ENCODE measurements around the gene PALS2.

PALS2 gene, protein sequence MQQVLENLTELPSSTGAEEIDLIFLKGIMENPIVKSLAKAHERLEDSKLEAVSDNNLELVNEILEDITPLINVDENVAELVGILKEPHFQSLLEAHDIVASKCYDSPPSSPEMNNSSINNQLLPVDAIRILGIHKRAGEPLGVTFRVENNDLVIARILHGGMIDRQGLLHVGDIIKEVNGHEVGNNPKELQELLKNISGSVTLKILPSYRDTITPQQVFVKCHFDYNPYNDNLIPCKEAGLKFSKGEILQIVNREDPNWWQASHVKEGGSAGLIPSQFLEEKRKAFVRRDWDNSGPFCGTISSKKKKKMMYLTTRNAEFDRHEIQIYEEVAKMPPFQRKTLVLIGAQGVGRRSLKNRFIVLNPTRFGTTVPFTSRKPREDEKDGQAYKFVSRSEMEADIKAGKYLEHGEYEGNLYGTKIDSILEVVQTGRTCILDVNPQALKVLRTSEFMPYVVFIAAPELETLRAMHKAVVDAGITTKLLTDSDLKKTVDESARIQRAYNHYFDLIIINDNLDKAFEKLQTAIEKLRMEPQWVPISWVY

DNA sequence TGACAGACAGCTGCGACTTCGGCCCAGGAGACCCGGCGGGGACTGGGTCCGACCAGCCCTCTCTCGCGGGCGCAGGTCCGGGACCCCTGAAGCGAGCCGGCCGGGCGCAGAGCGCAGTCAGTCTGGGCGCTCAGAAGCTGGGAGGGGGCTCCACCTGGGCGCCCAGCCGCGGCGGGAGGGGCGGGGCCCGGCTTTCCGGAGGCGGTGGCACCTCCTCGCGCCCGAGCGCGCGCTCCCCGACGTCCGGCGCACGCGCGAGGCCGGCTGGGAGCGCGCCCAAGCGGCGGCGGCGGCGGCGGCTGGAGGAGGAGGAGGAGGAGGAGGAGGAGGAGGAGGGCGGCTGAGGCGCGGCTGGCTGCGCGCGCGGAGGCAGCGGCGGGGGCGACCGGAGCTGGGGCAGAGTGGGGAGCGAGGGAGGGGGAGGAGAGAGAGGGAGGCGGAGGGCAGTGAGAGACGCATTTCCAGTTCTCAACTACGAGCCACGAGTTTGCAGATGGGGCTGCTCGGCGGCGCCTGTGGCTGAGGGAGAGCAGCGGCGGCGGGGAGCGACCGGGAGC is at the start of gene PALS2:
TSS of gene PALS2 (plus strand) at position 456 of the 557 bp plus-strand sequence. CDS start 50,216 bp downstream, outside the sequence.
- peak; percentile 81 for DNase-seq

DNA sequence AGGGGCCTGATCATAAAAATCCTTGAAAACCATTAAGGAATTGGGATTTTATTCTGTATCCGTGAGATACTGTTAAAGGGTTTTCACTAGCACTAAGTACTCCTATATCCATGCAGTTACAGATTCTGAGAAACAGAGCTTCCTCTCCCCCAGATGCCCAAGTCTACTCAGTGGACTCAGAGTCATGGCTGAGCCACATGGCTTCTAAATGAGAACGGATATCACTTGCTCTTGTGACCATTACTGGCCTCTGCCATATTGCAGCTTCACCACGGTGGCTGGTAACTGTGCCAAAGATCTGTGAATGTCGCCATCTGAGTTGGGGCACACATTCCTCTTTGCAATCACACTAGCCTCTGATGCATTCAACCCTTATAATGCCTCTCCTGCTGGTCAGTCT is 42.0 kb upstream of the PALS2 start:
- DNase-seq = no peak

- no peak for DNase-seq
Observed at GRCh38 chr7:24536682-24537081, 36.6 kb upstream of the PALS2 start.

DNA sequence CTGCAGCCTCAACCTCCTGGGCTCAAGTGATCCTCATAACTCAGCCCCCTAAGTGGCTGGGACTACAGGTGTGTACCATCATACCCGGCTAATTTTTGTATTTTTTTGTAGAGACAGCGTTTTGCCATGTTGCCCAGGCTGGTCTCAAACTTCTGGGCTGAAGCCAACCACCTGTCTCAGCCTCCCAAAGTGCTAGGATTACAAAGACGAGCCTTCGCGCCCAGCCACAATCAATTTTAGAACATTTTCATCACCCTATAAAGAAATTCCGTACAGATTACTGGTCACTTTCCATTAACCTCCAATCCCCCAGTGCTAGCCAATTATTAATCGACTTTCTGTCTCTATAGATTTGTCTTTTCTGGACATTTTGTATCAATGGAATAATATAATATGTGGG is 32.3 kb upstream of the PALS2 start:
- DNase-seq = no peak

- DNase-seq = no peak
Observed at GRCh38 chr7:24545215-24545614, 28.0 kb upstream of the PALS2 start.

GRCh38 chr7:24548390-24548789 is 24.9 kb upstream of the PALS2 start:
- no peak for DNase-seq

DNA sequence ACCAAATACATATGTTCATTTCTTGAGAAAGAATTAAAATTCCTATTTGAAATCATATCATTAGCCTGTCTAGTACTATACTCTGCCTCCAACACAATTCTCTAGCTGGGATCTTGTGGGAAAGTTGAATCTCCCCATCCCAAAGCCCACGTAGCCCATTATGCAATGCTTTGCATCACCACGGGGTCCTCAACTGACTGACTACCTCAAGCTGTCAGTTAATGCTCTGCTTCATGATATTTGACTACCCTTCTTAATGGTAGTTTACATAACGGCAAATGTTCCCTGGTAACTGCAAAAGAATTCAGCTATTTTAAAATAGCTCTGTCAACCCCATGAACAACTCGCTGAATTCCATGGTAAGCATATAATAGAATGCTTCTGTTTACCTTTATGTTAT is 23.3 kb upstream of the PALS2 start:
- DNase-seq = no peak

DNA sequence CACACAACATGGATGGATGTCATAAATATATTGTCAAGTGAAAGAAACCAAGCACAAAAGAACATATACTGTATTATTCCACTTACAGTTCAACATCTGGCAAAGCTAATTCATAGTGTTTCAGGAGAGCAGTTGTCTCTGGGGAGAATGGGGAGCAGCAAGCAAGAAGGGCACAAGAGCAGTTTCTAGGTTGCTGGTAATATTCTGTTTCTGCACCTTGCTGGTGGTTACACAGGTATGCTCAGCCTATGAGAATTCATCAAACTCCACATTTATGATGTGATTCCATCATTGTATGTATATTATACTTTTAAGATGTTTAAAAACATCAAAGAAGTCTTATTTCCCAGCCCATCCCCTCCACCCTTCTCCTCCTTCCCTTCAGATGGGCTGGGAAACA is 18.1 kb upstream of the PALS2 start:
- DNase-seq = no peak

- no peak for DNase-seq
Observed at GRCh38 chr7:24555719-24556118, 17.5 kb upstream of the PALS2 start.

DNA sequence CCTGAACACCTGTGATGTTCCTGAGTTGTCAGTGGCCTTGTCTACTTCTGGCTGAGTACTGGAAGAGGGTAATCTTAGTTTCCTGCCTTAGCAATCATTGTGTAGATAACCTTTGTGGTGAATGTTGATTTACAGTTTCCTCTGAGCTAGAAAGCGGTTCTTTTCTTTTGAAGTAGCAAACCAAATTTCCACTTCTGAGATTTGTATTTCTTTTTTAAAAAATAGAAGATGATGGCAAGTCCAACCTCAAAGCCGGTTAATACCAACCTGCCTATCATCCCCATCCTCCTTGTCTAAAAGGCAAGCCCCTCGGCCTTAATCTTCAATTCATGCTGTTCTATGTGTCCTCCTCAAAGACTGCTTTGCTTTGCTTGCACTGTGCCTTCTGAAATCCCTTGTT is 12.5 kb upstream of the PALS2 start:
- no peak for DNase-seq

DNA sequence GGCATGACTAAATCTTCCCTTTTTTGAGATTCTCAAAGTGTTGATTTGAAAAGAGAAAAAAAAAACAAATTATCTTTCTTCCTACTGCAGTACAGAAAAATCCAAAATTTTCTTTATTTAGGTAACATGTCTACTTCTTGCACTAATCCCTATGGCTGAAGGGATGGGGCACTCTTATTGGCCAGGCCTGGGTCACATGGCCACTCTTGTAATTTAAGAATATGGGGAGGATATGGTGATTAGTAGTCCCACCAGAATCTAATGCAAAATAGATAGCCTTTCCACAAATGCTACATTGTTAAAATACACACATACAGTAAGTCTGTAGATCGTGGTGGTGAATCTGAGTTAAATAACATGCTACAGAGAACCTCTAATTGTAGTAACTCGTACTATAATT is 7.0 kb upstream of the PALS2 start:
- no peak for DNase-seq

DNA sequence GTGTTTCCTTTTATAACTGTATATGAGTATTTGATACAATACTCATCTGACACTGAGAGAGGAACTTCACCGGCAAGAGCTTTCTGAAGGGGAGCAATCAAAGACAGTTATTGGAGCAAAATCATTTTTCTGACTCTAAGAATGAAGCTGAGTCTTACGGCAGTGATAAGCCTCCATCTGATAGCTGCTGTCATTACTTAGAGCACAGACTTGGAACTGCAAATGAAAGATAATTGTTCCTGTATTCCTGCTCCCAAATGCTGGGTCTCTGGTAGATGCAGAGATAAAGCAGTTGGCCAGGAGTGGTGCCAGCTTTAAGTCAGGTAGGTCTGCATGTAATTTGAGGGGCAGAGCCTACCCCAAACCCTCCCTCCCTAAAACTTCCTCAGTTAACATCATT is 2.3 kb upstream of the PALS2 start:
- no peak for DNase-seq

DNA sequence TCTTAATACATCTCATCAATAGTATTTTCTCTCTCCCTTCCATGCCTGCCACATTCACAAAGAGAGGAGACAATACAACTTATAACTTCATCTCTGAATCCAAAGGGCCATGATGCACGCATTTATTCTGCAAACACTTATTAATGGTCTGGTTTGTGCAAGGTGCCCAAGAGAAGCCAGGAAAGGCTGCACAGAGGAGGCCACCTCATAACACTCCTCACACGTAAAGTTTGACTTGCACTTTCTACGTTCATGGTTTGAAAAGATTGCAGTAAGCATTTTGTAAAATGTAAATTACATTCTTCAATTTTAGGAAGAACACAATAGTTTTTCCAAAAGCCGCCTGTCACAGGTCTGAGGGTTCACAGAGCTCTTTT is 1.2 kb upstream of the PALS2 start:
- DNase-seq = no peak

DNA sequence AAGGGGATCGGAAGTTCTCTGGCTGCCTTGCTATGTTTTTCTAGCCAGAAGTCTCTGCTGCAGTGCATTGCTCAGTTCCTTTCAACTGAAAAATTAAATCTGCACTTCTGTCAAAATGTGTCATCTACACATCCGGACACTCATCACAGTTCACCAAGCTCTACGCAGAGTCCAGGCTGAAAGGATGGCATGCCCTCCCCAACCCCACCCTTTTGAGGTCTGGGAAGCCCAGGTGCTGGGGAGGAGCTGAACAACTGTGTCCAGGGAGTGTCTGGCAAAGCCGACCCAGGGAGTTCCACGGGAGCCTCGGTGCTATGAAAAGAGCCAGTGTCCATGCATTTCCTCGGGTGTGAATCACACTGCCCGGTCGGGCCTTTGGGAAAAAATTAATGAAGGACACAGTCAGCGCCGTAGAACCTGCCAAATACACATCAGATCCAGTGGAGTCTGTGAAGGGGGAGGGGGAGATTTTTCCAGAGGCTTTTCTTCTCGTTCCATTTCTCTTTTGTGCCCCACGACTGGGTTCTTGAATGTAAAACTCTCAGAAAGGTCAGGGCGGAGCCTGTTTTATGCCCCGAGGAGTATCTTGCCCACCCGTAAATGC is 757 bp upstream of the PALS2 start:
- no peak for DNase-seq

GRCh38 chr7:24573554-24574338 is 494 bp downstream of the PALS2 start:
- DNase-seq = peak; percentile 58

- DNase-seq = no peak
Observed at GRCh38 chr7:24574386-24574785, 1.1 kb downstream of the PALS2 start.

DNA sequence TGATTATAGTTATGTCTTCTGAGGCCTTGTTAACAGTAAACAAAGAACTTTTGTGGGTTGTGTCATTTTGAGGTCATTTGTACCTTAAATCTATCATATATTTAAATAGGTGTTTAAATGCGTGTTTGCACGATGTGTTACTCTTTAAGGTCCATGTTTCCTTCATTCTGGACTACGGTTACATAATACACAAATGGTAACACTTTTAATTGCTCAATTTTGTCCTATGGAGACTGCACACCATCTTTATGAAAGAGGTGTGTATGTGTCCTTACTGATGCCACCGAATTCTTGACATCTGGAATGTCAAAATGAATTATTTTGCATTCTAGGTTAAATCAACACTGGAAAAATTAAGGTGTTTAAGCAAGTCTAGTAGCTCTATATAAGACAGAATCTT is 1.7 kb downstream of the PALS2 start:
- no peak for DNase-seq

DNA sequence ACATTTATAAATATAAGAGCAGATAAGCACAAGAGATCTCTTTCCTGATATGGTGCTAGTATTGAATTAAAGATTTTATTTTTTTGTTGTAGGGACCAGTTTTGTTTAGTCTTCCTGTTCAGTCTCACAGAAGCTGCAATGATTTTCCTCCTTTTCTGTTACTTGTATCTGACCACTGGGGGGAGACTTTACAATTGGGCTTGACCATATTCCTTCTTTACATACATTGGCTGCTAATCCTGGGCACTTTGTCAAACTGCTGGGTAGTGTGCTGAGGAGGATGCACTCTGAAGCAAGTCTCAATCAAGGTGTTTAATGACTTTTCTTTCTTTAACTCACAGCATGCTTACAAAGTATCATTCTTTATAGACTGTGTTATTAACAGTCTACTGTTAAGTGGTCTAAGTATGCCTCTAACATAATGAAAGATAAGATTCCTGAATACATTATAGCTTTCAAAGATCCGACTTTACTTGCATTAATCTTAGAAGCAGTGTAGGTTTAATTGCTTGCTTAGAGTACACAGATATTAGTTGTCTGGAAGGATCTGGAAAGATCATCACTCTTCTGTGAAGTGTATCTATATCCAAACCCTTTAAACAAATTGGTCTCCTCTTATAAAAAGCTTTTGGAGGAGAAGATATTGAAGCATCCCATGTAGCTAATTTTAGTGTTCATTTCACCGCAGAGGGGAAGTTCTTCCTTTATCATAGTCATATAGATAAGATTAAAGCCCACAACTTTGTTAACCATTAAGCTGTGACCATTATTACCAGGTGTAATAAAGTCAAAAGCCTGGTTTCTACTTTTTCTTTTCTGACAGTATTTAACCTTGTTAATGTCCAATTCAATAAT is 3.1 kb downstream of the PALS2 start:
- no peak for DNase-seq

GRCh38 chr7:24578052-24578451 is 4.8 kb downstream of the PALS2 start:
- DNase-seq = no peak

DNA sequence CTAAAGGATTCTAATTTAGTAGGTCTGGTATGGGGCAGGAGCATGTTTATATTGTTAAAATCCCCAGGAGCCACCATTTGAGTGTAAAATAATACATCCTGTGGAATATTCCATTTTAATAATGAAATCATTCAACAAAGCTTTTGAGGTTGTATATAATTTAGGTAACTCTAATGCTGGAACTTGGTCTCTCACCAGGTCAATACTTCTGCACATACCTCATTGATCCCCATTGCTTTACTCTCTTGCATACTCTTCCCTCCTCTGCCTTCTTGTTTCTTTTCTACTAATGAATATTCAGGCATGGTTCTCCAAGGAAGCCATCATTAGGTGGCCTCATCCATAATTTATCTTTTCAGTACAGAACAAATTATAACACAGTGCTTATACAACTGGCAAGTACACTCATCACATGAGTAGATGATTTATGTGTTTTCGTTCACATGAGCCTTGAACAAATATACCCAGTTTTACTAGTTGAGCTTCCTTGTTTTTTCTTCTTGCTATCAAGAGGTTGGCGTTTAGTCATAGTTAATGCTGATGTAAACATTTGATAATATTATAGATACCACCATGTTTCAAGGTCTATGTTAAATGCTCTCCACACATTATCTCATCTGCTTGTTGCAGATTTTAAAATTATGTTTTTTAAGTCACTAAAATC is 7.2 kb downstream of the PALS2 start:
- no peak for DNase-seq

DNA sequence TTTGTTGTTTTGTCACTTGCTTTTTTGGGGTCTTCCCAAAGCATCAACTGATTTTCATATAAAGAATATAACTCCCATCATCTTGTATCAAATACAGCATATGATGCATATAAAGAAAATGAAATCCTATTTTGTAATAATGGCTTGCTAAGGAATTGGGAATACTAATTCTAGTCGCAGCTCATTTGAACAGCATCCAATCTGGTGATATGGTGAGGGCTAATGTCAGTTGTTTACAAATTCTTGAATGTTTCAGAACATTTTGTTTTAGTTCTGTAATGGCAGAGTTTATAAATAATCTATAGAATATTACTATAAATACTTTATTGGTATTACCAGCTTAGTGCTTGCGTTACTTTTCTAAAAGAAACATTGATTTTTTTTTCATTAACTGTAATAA is 8.9 kb downstream of the PALS2 start:
- DNase-seq = no peak

DNA sequence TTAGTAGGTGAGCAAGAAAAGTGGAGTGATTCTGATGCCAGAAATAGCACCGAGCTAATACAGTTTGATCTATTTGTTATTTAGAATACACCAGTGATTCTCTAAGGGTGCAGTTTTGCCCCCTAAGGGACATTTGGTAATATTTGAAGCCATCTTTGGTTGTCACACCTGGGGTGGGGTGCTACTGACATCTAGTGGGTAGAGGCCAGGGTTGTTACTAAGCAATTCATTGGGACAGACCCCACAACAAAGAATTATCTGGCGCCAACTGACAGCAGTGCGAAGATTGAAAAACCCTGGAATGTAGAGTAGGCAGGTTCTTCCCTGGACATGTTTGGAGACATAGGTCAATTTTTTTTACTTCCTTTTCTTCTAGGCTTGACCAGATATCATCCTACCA is 14.6 kb downstream of the PALS2 start:
- DNase-seq = no peak

Measured in activated CD4-positive, CD25-positive, alpha-beta regulatory T cell treated with anti-CD3 and anti-CD28 coated beads, Interleukin-2, amount 50 U/mL, for 72 hours (primary cell).